Fibroblast of pulmonary artery (primary cell): ENCODE measurements around the gene PDIA3.
"Not testable (repeated sequence)": the region's sequence is repeated elsewhere in the genome, so short reads cannot be mapped to it uniquely, and the experiment has no call there.

Source experiments
- DNase-seq: peaks from one replicate; pipeline ENCODE4 v3.0.0-alpha.2; 2010; ENCODE audit warnings: low read depth
- H3K4me3 ChIP-seq: replicated peaks from 2 replicates; pipeline ENCODE4 v1.5.1; 2011; ENCODE audit warnings: low read depth, mild to moderate bottlenecking, control low read depth, low read length, moderate library complexity
- CTCF ChIP-seq: IDR thresholded peaks from 2 replicates; pipeline ENCODE4 v1.5.1; 2011; ENCODE audit warnings: mild to moderate bottlenecking, control low read depth, low read length, inconsistent platforms; ENCODE audit errors: missing control alignments

Gene PDIA3

GRCh38 chr15:43800286-43801141, 54.3 kb downstream of the PDIA3 start, which contains the start of gene HYPK:
HYPK (plus strand) TSS chr15:43800599; CDS start chr15:43800623, 24 bp downstream.
- TF ChIP-seq CTCF: no peak
- peak; percentile 89 for DNase-seq
- H3K4me3 ChIP-seq: peak within 1 kb of the TSS; percentile 99

GRCh38 chr15:43802676-43803075, 56.4 kb downstream of the PDIA3 start:
- DNase-seq, H3K4me3 ChIP-seq: not testable (repeated sequence)

GRCh38 chr15:43808435-43808950, 62.3 kb downstream of the PDIA3 start:
- no peak for TF ChIP-seq CTCF
- no peak overlapping the region for H3K4me3 ChIP-seq
- DNase-seq: no peak

- no peak for TF ChIP-seq CTCF
- no peak for DNase-seq
- no peak overlapping the region for H3K4me3 ChIP-seq
Measured at GRCh38 chr15:43808960-43809678, 62.9 kb downstream of the PDIA3 start.

- not testable (repeated sequence) for DNase-seq, H3K4me3 ChIP-seq
Measured at GRCh38 chr15:43815064-43815463, 68.8 kb downstream of the PDIA3 start.

- no peak for DNase-seq
- H3K4me3 ChIP-seq: no peak overlapping the region
- TF ChIP-seq CTCF: no peak
Measured at GRCh38 chr15:43821505-43821904, 75.3 kb downstream of the PDIA3 start.
